NB4 (cell line): ENCODE results near the gene DGKQ.

Experiments used
- DNase-seq: peaks from one replicate; pipeline ENCODE4 v3.0.0; 2010; ENCODE audit warnings: low read depth
- H3K4me3 ChIP-seq: one replicate; pipeline ENCODE4 v1.5.1; 2011; ENCODE audit warnings: mild to moderate bottlenecking, low read depth, low read length, moderate library complexity
- MYC ChIP-seq: IDR thresholded peaks from 2 replicates; pipeline ENCODE4 v1.6.1; 2011; ENCODE audit warnings: low read depth, low read length
- POLR2A ChIP-seq: IDR thresholded peaks from 2 replicates; pipeline ENCODE4 v1.6.1; 2011; ENCODE audit warnings: mild to moderate bottlenecking; ENCODE audit not compliant: insufficient read length; ENCODE audit errors: extremely low read depth
- TF ChIP-seq, protein P1 (sequence below): IDR thresholded peaks from one replicate; pipeline ENCODE4 v1.5.1; 2012; ENCODE audit warnings: low read depth, low read length
- TF ChIP-seq, protein P2 (sequence below): IDR thresholded peaks from 2 replicates; pipeline ENCODE4 v1.6.1; 2011; ENCODE audit warnings: low read depth, low read length

The DGKQ gene

DNA sequence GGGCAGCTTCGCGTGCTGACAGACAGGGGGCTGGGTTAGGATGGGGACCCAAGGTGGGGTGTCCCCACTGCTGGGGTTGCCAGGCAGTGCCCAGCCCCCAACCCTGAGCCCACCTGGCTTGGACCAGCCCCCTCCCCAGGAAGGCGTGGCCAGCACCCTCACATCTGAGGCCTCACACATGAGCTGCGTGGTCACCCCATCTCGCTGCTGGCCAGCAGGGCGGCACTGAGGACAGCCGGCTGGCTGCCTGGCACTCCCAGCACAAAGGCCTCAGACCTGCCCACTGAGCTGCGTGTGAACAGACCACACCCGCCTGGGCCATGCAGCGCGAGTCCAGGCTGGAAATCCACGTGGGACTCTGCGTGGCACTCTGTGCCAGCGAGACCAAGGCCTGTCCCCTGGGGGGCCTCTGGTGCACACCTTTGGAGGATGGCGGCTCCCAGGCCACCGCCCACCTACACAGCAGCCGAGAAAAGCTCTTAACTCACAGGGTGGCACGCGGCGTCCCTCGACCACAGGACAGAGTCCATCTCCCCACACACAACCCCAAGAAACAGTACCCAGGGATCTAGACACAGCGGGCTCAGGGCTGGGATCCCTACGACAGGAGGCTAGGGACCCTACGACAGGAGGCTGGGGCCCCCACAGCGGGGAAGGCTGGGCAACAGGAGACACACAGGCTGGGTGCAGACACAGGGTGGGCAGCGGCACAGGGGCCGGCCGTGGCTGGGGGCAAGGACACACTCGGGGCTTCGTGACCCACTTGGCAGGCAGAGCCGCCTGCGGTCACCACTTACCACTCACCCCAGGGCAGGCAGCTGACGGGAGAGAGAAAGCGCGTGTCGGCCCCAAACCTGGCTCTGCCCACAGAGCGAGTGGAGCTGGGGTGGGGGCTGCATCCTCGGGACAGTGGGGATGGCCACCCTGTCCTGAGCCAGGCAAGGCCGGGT lies 9.8 kb downstream of the DGKQ start:
- no peak for DNase-seq
- H3K4me3 ChIP-seq: no peak overlapping the region
- TF ChIP-seq, protein P1, sequence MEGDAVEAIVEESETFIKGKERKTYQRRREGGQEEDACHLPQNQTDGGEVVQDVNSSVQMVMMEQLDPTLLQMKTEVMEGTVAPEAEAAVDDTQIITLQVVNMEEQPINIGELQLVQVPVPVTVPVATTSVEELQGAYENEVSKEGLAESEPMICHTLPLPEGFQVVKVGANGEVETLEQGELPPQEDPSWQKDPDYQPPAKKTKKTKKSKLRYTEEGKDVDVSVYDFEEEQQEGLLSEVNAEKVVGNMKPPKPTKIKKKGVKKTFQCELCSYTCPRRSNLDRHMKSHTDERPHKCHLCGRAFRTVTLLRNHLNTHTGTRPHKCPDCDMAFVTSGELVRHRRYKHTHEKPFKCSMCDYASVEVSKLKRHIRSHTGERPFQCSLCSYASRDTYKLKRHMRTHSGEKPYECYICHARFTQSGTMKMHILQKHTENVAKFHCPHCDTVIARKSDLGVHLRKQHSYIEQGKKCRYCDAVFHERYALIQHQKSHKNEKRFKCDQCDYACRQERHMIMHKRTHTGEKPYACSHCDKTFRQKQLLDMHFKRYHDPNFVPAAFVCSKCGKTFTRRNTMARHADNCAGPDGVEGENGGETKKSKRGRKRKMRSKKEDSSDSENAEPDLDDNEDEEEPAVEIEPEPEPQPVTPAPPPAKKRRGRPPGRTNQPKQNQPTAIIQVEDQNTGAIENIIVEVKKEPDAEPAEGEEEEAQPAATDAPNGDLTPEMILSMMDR: no peak
- no peak for TF ChIP-seq POLR2A
- TF ChIP-seq MYC: no peak
- TF ChIP-seq, protein P2, sequence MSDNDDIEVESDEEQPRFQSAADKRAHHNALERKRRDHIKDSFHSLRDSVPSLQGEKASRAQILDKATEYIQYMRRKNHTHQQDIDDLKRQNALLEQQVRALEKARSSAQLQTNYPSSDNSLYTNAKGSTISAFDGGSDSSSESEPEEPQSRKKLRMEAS: no peak

DNA sequence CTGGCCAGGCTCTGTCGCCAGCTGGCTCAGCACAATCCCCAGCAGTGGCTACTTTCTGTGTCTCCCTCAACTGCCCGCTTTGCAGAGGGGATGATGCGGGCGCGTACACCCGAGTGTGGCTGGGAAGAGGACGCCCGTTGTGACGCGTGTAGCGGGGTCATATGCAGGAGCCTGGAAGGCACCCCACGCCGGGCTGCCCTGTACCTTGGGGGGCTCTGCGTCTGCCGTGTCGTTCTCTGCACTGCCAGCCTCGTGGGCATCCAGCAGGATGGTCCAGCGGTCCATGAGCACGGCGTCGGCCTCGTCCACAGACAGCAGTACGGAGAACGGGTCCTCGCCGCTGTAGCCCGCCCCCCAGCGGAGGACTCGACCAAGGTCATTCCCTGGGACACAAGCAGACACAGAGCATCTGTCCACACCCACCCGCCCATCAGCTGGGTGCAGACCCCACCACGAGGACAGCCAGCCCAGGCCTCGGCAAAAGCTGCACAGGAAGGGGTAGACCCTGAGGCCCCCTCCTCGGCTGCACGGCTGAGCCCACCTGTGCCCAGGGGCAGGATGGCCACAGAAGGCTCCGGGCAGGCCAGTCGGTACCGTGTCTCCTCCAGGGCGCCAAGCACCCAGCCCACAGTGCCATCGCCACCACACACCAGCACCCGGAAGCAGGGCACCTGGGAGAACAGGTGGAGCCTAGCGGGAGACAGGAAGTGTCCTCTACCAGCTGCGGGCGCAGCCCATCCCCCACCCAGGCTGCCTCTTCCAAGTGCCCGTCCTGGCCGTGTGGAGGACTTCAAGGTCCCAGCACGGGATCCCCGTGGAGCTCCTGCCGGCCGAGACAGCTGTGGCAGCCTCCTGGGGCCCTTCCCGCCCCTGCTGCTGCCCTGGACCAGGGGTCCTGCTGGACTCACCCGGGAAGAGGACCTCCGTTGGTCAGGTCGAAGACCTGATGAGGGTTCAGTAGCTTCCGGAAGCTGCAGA lies 10.8 kb downstream of the DGKQ start:
- H3K4me3 ChIP-seq: no peak overlapping the region
- no peak for DNase-seq
- TF ChIP-seq, protein P2: no peak
- no peak for TF ChIP-seq MYC
- no peak for TF ChIP-seq POLR2A
- TF ChIP-seq, protein P1: no peak

DNA sequence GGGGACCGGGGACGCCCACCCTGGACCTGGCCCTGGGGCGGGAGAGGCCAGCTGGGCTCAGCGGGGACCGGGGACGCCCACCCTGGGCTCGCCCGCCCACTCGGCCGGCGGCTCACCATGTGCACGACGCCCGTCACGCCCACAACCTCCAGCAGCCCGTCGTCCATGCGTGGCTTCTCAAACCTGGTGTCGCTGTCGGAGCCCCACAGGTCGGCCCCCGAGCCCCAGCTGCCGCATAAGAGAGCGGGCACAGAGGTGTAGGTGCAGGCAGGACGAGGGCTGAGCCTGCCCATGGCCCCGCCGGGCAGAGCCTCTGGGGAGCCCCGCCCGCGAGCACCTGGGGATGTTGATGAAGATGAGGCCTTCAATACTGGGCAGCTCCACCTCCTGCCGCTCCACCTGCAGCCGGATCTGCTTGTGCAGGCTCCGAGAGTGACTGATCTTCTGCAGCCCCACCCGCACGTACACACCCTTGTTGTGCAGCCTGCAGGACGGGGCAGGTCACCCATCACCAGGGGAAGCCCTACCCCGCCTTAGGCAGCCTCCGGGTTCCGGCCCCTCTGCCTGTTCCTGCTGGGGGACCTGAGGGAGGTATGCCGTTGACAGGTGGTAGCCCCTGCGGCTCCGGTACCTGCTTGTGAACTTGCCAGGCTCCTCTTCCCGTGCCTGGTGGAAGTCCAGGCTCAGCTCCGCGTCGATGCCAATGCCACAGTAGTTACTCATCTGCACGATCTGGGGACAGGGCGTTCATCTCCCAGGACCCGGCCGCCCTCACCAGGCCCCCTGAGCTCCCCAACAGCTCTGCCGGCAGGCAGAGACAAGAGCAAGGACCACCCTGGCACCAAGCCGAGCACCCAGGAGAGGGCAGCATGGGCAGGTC lies 11.8 kb downstream of the DGKQ start:
- H3K4me3 ChIP-seq: no peak overlapping the region
- no peak for DNase-seq
- TF ChIP-seq MYC (no peak), POLR2A (no peak)
- TF ChIP-seq, protein P1: no peak
- TF ChIP-seq, protein P2: no peak

DNA sequence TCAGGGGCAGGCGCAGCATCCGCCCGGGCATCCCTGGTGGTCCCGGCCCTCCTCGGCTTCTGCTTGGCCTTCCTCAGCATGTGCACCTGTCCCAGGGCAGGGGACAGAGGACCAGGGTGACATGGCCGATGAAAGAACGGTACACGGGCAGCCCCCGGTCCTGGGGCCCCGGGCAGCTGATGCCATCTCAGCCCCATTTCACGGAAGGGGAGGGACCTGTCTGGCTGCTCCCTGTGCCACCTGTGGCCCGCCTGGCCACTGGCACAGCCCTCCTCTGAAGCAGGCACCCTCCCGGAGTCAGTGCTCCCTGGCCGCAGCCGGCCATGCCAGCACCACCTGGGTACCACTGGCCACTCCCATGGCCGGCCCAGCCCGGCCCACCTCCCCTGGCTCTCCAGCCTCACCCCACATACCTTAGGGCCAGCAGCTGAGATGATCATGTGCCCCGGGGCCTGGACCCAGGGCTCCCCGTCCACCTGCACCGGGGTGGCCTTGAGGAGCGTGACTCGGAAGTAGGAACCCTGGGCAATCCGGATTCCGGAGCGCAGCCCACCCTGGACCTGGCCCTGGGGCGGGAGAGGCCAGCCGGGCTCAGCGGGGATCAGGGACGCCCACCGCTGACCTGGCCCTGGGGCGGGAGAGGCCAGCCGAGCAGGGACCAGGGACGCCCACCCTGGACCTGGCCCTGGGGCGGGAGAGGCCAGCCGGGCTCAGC lies 12.6 kb downstream of the DGKQ start:
- H3K4me3 ChIP-seq: no peak overlapping the region
- no peak for DNase-seq
- TF ChIP-seq, protein P1: no peak
- TF ChIP-seq POLR2A: no peak

DNA sequence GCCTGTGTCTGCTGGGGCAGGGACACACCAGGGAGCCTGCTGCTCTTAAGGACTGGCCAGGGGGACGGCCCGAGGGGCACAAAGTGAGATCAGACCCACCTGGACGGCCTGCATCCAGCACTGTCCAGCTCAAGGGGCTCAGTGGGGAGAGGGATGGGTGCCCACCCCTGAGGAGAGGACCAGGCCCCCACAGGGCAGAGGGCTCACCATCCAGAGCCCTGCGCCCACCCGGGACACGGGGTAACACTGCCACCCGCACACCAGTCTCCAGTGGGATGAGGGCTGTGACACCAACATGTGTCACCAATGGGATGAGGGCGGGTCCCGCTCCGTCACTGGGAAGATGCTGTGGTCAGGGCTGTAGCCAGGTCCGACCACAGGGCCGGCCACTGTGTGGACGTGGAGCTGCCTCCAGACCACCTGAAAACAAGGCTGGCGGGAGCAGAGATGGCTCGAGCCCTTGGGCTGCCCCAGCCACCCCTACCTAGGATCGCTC lies 13.2 kb downstream of the DGKQ start:
- no peak for DNase-seq
- no peak overlapping the region for H3K4me3 ChIP-seq
- TF ChIP-seq, protein P1: no peak
- TF ChIP-seq, protein P2: no peak
- TF ChIP-seq MYC (no peak), POLR2A (no peak)
